ENCODE data around the gene RFC1. TPM values are rescaled to one million over a fixed set of nuclear protein-coding genes. Genes with fewer than 3 reads are reported as not detected.
"Not testable (repeated sequence)": the region's sequence is repeated elsewhere in the genome, so short reads cannot be mapped to it uniquely, and the experiment has no call there.

Gene RFC1
- polyA plus RNA-seq, 5 donors = 57.3 to 93.7 (median 81.9) TPM

GRCh38 chr4:39308611-39309010 is 57.6 kb downstream of the RFC1 start:
- no peak for DNase-seq

- DNase-seq = no peak
These were observed 60.1 kb downstream of the RFC1 start for GRCh38 chr4:39305912-39306677.

GRCh38 chr4:39304651-39305050 is 61.5 kb downstream of the RFC1 start:
- no peak for DNase-seq

- no peak for DNase-seq
These were observed 62.3 kb downstream of the RFC1 start for GRCh38 chr4:39303871-39304270.

- DNase-seq = no peak
These were observed 63.3 kb downstream of the RFC1 start for GRCh38 chr4:39302901-39303300.

GRCh38 chr4:39295784-39296183 is 70.4 kb downstream of the RFC1 start:
- DNase-seq = no peak

GRCh38 chr4:39292433-39292832 is 73.7 kb downstream of the RFC1 start:
- DNase-seq = not testable (repeated sequence)

- DNase-seq = no peak
These were observed 74.5 kb downstream of the RFC1 start for GRCh38 chr4:39291686-39292085.

GRCh38 chr4:39287223-39287622 is 78.9 kb downstream of the RFC1 start:
- no peak for DNase-seq

GRCh38 chr4:39286263-39286662 is 79.9 kb downstream of the RFC1 start:
- no peak for DNase-seq

GRCh38 chr4:39285853-39286252 is 80.3 kb downstream of the RFC1 start:
- DNase-seq = no peak

GRCh38 chr4:39285111-39285795 is 80.9 kb downstream of the RFC1 start:
- DNase-seq = no peak

- DNase-seq = no peak
These were observed 85.4 kb downstream of the RFC1 start for GRCh38 chr4:39280770-39281169.

GRCh38 chr4:39279416-39279815 is 86.7 kb downstream of the RFC1 start:
- no peak for DNase-seq

GRCh38 chr4:39278476-39278875 is 87.7 kb downstream of the RFC1 start:
- no peak for DNase-seq

- not testable (repeated sequence) for DNase-seq
These were observed 88.5 kb downstream of the RFC1 start for GRCh38 chr4:39277661-39278060.

- no peak for DNase-seq
These were observed 91.7 kb downstream of the RFC1 start for GRCh38 chr4:39274503-39274902.

- DNase-seq = no peak
These were observed 102.3 kb downstream of the RFC1 start for GRCh38 chr4:39263895-39264294.

- DNase-seq = no peak
These were observed 106.4 kb downstream of the RFC1 start for GRCh38 chr4:39259571-39260330.

- no peak for DNase-seq
These were observed 109.7 kb downstream of the RFC1 start for GRCh38 chr4:39256436-39256835.

GRCh38 chr4:39255871-39256270 is 110.3 kb downstream of the RFC1 start:
- DNase-seq = no peak

GRCh38 chr4:39255266-39255665 is 110.9 kb downstream of the RFC1 start:
- DNase-seq = no peak

- no peak for DNase-seq
These were observed 122.7 kb downstream of the RFC1 start for GRCh38 chr4:39243462-39243861.

Measured in right lung (tissue), 5 donors.